ENCODE results near the gene ARL13A. TPM values are rescaled to one million over a fixed set of nuclear protein-coding genes. Genes with fewer than 3 reads are reported as not detected.

Gene ARL13A
- total and polyA plus RNA-seq, 7 experiments from 2014 or later, result not detected

DNA sequence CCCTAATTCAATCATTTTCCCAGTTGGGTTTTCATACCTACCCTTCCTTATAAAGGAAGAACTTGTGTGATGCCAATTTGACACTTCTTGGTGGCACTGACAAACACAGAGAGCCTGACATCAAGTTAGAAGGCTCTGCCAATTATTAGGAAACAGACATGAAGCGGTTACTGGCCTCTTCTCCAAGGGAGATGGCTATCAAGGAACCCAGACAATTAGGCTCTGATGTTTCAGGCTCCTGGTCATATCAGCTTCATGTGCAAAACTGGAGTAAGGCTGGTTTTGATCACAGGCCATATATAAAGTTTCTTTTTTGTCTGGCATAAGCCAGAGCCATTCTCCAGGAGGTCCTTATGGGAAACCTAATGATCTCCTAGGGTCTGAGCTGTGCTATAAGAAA is 428 bp downstream of the ARL13A start:
- intact Hi-C loops (cut with micrococcal nuclease), result no loop called here
- Histone ChIP-seq H3K4me3 (ENCODE audit: low read length) (no peak overlapping the region), H3K27ac (ENCODE audit: low read depth, low read length) (no peak overlapping the region), H3K4me1 (ENCODE audit: control insufficient read depth in 2 of 2, insufficient read depth in 2 of 2, low read length in 2 of 2) (no peaks in the 10 kb centered on the region), H3K9me3 (ENCODE audit: control insufficient read depth in 2 of 3, low read length in 3 of 3) (no peaks in the 10 kb centered on the region), H3K36me3 (ENCODE audit: control insufficient read depth in 2 of 3, insufficient read depth in 3 of 3, low read length in 3 of 3) (peaks cover 0 to 4% (median 0%) of the 10 kb centered on the region in 3 experiments), H3K27me3 (ENCODE audit: control insufficient read depth in 2 of 2, insufficient read depth in 2 of 2, low read length in 2 of 2) (no peaks in the 10 kb centered on the region)
- ChIA-PET CTCF (no interaction called here), POLR2A (interaction anchor here (0.5 kb wide), 1 partner anchor 94 kb away, joined by 4 read pairs; no protein-coding TSS in a partner anchor)
- Mint-ChIP-seq H3K27me3 (no peaks in the 10 kb centered on the region), H3K4me1 (no peaks in the 10 kb centered on the region), H3K4me3 (no peak overlapping the region), H3K9me3 (peaks cover 0 to 8% (median 0%) of the 10 kb centered on the region in 11 donors), H3K27ac (no peak overlapping the region), H3K36me3 (peaks cover 0 to 13% (median 6%) of the 10 kb centered on the region in 5 donors)
- ATAC-seq (no peak), DNase-seq (no peak)

DNA sequence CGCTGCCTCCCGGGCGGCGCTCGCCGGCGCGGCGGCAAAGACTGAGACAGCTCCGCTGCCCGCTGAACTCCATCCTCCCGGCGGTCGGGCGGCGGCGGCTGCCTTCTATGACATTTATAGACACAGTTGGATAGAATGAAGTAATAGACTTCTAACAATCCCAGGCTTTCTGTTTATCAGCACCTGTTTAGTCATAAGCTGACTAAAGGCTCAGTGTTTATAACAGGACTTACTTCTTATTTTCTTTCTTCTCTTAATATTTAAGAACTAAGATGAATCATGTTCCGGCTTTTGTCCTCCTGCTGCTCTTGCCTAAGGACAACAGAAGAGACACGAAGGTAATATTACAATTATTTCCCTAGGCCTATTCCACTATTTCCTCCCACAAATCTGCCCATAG is 3.9 kb downstream of the ARL13A start:
- ChIA-PET POLR2A (no interaction called here), CTCF (no interaction called here)
- Histone ChIP-seq H3K27ac (ENCODE audit: low read depth, low read length) (no peak overlapping the region), H3K36me3 (ENCODE audit: control insufficient read depth in 2 of 3, insufficient read depth in 3 of 3, low read length in 3 of 3) (peaks cover 0 to 4% (median 0%) of the 10 kb centered on the region in 3 experiments), H3K27me3 (ENCODE audit: control insufficient read depth in 2 of 2, insufficient read depth in 2 of 2, low read length in 2 of 2) (no peaks in the 10 kb centered on the region), H3K4me1 (ENCODE audit: control insufficient read depth in 2 of 2, insufficient read depth in 2 of 2, low read length in 2 of 2) (no peaks in the 10 kb centered on the region), H3K9me3 (ENCODE audit: control insufficient read depth in 2 of 3, low read length in 3 of 3) (no peaks in the 10 kb centered on the region), H3K4me3 (ENCODE audit: low read length) (no peak overlapping the region)
- DNase-seq (no peak), ATAC-seq (no peak)
- Mint-ChIP-seq H3K9me3 (peaks cover 0 to 8% (median 0%) of the 10 kb centered on the region in 11 donors), H3K4me3 (no peak overlapping the region), H3K27me3 (no peaks in the 10 kb centered on the region), H3K27ac (no peak overlapping the region), H3K36me3 (peaks cover 0 to 19% (median 6%) of the 10 kb centered on the region in 5 donors), H3K4me1 (no peaks in the 10 kb centered on the region)
- intact Hi-C loops (cut with micrococcal nuclease), result no loop called here

DNA sequence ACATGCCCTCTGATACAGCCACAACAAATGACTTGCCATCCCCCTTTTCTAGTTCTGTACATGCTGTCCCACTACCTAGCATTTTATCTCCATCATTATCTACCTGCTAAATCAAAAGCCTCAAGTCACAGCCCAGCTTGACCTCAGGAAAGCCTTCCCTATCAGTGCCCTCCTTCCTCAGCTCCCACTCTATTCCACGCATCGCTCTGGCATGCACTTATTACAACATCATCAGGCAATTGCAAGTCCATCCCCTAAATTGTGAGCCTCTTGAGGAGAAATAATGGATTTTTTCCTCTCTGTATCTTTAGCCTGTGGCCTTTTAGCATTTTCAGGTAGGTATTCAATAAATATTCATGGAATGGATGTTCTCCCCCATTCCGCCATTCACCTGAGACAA is 5.7 kb downstream of the ARL13A start:
- intact Hi-C loops (cut with micrococcal nuclease), result no loop called here
- CTCF ChIA-PET, result no interaction called here
- peaks cover 0 to 19% (median 6%) of the 10 kb centered on the region in 5 donors for H3K36me3 Mint-ChIP-seq
- peaks cover 0 to 6% (median 0%) of the 10 kb centered on the region in 7 donors for H3K4me1 Mint-ChIP-seq
- peaks cover 0 to 8% (median 0%) of the 10 kb centered on the region in 11 donors for H3K9me3 Mint-ChIP-seq
- no peaks in the 10 kb centered on the region for H3K9me3 ChIP-seq (ENCODE audit: control insufficient read depth in 2 of 3, low read length in 3 of 3)
- H3K4me3 Mint-ChIP-seq, result no peak overlapping the region
- H3K4me3 ChIP-seq (ENCODE audit: low read length), result no peak overlapping the region
- ATAC-seq, result no peak
- H3K27me3 Mint-ChIP-seq, result no peaks in the 10 kb centered on the region
- peaks cover 0 to 4% (median 0%) of the 10 kb centered on the region in 3 experiments for H3K36me3 ChIP-seq (ENCODE audit: control insufficient read depth in 2 of 3, insufficient read depth in 3 of 3, low read length in 3 of 3)
- H3K4me1 ChIP-seq (ENCODE audit: control insufficient read depth in 2 of 2, insufficient read depth in 2 of 2, low read length in 2 of 2), result no peaks in the 10 kb centered on the region
- no peak overlapping the region for H3K27ac Mint-ChIP-seq
- POLR2A ChIA-PET, result no interaction called here
- H3K27ac ChIP-seq (ENCODE audit: low read depth, low read length), result no peak overlapping the region
- no peaks in the 10 kb centered on the region for H3K27me3 ChIP-seq (ENCODE audit: control insufficient read depth in 2 of 2, insufficient read depth in 2 of 2, low read length in 2 of 2)
- DNase-seq, result no peak

DNA sequence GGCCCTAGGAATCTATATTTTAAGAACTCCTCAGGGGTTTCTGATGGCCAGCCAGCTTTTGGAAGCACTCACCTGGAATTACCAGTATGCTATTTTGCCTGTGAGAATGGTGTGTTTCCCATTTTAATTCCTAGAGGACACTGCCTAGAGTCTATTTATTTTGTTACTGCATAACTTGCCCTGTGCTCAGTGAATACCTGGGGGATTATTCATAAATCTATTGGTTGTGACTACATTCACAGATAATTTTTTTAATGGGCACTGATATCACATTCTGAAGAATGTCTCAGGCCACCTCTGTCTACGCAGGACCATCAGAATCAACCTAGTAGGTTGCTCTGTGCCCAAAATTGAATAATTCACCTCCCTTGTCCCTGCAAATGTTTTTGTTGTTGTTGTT is 6.7 kb downstream of the ARL13A start:
- Mint-ChIP-seq H3K9me3 (peaks cover 0 to 8% (median 0%) of the 10 kb centered on the region in 11 donors), H3K27ac (no peak overlapping the region), H3K4me3 (no peak overlapping the region), H3K4me1 (peaks cover 0 to 6% (median 0%) of the 10 kb centered on the region in 7 donors), H3K27me3 (no peaks in the 10 kb centered on the region), H3K36me3 (peaks cover 0 to 19% (median 6%) of the 10 kb centered on the region in 5 donors)
- H3K4me3 ChIP-seq (ENCODE audit: low read length), result no peak overlapping the region
- no peaks in the 10 kb centered on the region for H3K9me3 ChIP-seq (ENCODE audit: control insufficient read depth in 2 of 3, low read length in 3 of 3)
- H3K4me1 ChIP-seq (ENCODE audit: control insufficient read depth in 2 of 2, insufficient read depth in 2 of 2, low read length in 2 of 2), result no peaks in the 10 kb centered on the region
- no peak for ATAC-seq
- DNase-seq, result no peak
- peaks cover 0 to 4% (median 0%) of the 10 kb centered on the region in 3 experiments for H3K36me3 ChIP-seq (ENCODE audit: control insufficient read depth in 2 of 3, insufficient read depth in 3 of 3, low read length in 3 of 3)
- CTCF ChIA-PET, result no interaction called here
- POLR2A ChIA-PET, result no interaction called here
- H3K27ac ChIP-seq (ENCODE audit: low read depth, low read length), result no peak overlapping the region
- intact Hi-C loops (cut with micrococcal nuclease), result no loop called here
- no peaks in the 10 kb centered on the region for H3K27me3 ChIP-seq (ENCODE audit: control insufficient read depth in 2 of 2, insufficient read depth in 2 of 2, low read length in 2 of 2)

DNA sequence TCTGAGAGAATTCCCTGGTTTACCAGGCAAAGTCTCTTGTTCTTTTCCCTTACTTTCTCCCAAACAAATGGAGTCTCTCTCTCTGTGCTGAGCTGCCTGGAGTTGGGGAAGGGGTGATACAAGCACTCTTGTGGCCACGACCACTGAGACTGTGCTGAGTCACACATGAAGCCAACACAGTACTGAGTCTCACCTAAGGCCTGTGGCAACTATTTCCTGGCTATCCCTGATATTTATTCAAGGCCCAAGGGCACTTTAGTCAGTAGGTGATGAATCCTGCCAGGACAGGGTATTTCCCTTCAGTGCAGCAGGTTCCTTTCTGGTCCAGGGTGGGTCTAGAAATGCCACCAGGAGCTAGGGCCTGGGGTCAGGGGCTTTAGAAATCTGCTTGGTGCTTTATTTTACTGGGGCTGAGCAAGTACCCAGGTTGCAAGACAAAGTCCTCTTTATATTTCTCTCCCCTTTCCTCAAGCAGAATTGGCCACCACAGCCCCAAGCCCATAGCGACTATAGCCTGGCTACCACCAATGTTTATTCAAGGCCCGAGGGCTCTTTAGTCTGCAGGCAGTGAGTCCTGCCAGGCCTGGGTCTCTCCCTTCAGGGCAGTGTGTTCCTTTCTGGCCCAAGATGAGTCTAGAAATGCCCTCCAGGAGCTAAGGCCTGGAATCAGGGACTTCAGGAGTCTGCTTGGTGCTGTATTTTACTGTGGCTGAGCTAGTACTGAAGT is 10.5 kb downstream of the ARL13A start:
- Histone ChIP-seq H3K36me3 (ENCODE audit: control insufficient read depth in 2 of 3, insufficient read depth in 3 of 3, low read length in 3 of 3) (no peaks in the 10 kb centered on the region), H3K27ac (ENCODE audit: low read depth, low read length) (no peak overlapping the region), H3K9me3 (ENCODE audit: control insufficient read depth in 2 of 3, low read length in 3 of 3) (no peaks in the 10 kb centered on the region), H3K4me3 (ENCODE audit: low read length) (no peak overlapping the region), H3K27me3 (ENCODE audit: control insufficient read depth in 2 of 2, insufficient read depth in 2 of 2, low read length in 2 of 2) (no peaks in the 10 kb centered on the region), H3K4me1 (ENCODE audit: control insufficient read depth in 2 of 2, insufficient read depth in 2 of 2, low read length in 2 of 2) (no peaks in the 10 kb centered on the region)
- ATAC-seq (no peak), DNase-seq (no peak)
- peaks cover 0 to 6% (median 0%) of the 10 kb centered on the region in 7 donors for H3K4me1 Mint-ChIP-seq
- intact Hi-C loops (cut with micrococcal nuclease), result no loop called here
- peak overlapping the region in 1 of 9 donors; percentile 48 for H3K27ac Mint-ChIP-seq
- H3K9me3 Mint-ChIP-seq, result peaks cover 0 to 3% (median 0%) of the 10 kb centered on the region in 11 donors
- no peak overlapping the region for H3K4me3 Mint-ChIP-seq
- H3K36me3 Mint-ChIP-seq, result peaks cover 0 to 5% (median 2%) of the 10 kb centered on the region in 5 donors
- POLR2A ChIA-PET, result no interaction called here
- H3K27me3 Mint-ChIP-seq, result no peaks in the 10 kb centered on the region
- CTCF ChIA-PET, result no interaction called here

- peaks cover 0 to 3% (median 0%) of the 10 kb centered on the region in 11 donors for H3K9me3 Mint-ChIP-seq
- H3K9me3 ChIP-seq (ENCODE audit: control insufficient read depth in 2 of 3, low read length in 3 of 3), result no peaks in the 10 kb centered on the region
- CTCF ChIA-PET, result no interaction called here
- ATAC-seq (no peak), DNase-seq (no peak)
- peaks cover 0 to 10% (median 0%) of the 10 kb centered on the region in 5 donors for H3K36me3 Mint-ChIP-seq
- intact Hi-C loops (cut with micrococcal nuclease), result no loop called here
- H3K27ac Mint-ChIP-seq, result peak overlapping the region in 1 of 9 donors; percentile 25
- POLR2A ChIA-PET, result no interaction called here
- H3K4me1 Mint-ChIP-seq, result peaks cover 0 to 6% (median 0%) of the 10 kb centered on the region in 7 donors
- H3K4me1 ChIP-seq (ENCODE audit: control insufficient read depth in 2 of 2, insufficient read depth in 2 of 2, low read length in 2 of 2), result no peaks in the 10 kb centered on the region
- no peak overlapping the region for H3K27ac ChIP-seq (ENCODE audit: low read depth, low read length)
- no peaks in the 10 kb centered on the region for H3K27me3 ChIP-seq (ENCODE audit: control insufficient read depth in 2 of 2, insufficient read depth in 2 of 2, low read length in 2 of 2)
- H3K36me3 ChIP-seq (ENCODE audit: control insufficient read depth in 2 of 3, insufficient read depth in 3 of 3, low read length in 3 of 3), result no peaks in the 10 kb centered on the region
- H3K4me3 ChIP-seq (ENCODE audit: low read length), result no peak overlapping the region
- H3K27me3 Mint-ChIP-seq, result no peaks in the 10 kb centered on the region
- no peak overlapping the region for H3K4me3 Mint-ChIP-seq
Measured at GRCh38 chrX:100980608-100981497, 11.3 kb downstream of the ARL13A start.

Data from naive thymus-derived CD4-positive, alpha-beta T cell (primary cell).